ENCODE results near the gene LZTR1.

- no peak for TF ChIP-seq POLR2AphosphoS5 (IDR thresholded peaks at IDR 0.05; ENCODE audit: low read depth, low read length)
- TF ChIP-seq SPI1 (IDR thresholded peaks at IDR 0.05; ENCODE audit: low read depth, low read length) = no peak
- no peak for TF ChIP-seq POLR2A (IDR thresholded peaks at IDR 0.05; ENCODE audit: low read depth, low read length)
- TF ChIP-seq TAF1 (IDR thresholded peaks at IDR 0.05; ENCODE audit: low read depth, low read length) = no peak
These were observed 41.2 kb upstream of the LZTR1 start for GRCh38 chr22:20940904-20941385.

Measured in GM12891 (cell line).